Liver (tissue), 9 donors: Measurements from ENCODE around the gene PTPRD. TPM values are rescaled to one million over a fixed set of nuclear protein-coding genes. Genes with fewer than 3 reads are reported as not detected.

Source experiments
- DNase-seq: peaks from one replicate; pipeline ENCODE4 v3.0.0-alpha.2; 2017; ENCODE audit warnings: low spot score
- H3K27ac ChIP-seq, 2 donors: one replicate each; pipeline ENCODE4 v1.7.0; 2013; ENCODE audit warnings: inconsistent platforms in 2 of 2, low read length in 2 of 2, control low read depth in 1 of 2, low read depth in 1 of 2, mild to moderate bottlenecking in 1 of 2
- H3K27me3 ChIP-seq, 4 donors: one replicate each; pipeline versions ENCODE4 v1.6.1 to v1.7.0; 2013; ENCODE audit warnings: low read length in 3 of 4, inconsistent platforms in 1 of 4, mild to moderate bottlenecking in 1 of 4, moderate library complexity in 1 of 4; ENCODE audit not compliant: control insufficient read depth in 4 of 4, insufficient read depth in 4 of 4
- H3K36me3 ChIP-seq, 4 donors: one replicate each; pipeline versions ENCODE4 v1.6.1 to v1.7.0; 2013; ENCODE audit warnings: low read length in 3 of 4, mild to moderate bottlenecking in 3 of 4, low read depth in 1 of 4, moderate library complexity in 1 of 4; ENCODE audit not compliant: control insufficient read depth in 4 of 4, insufficient read depth in 3 of 4
- H3K4me1 ChIP-seq, 4 donors: one replicate each; pipeline versions ENCODE4 v1.6.1 to v1.7.0; 2013; ENCODE audit warnings: low read length in 3 of 4, mild to moderate bottlenecking in 3 of 4, moderate library complexity in 1 of 4; ENCODE audit not compliant: control insufficient read depth in 4 of 4, insufficient read depth in 4 of 4
- H3K4me3 ChIP-seq, 3 donors: one replicate each; pipeline versions ENCODE4 v1.6.1 to v1.7.0; 2013; ENCODE audit warnings: low read length in 3 of 3, control low read depth in 1 of 3, low read depth in 1 of 3, mild to moderate bottlenecking in 1 of 3
- H3K9ac ChIP-seq, 2 donors: one replicate each; pipeline ENCODE4 v1.7.0; 2013; ENCODE audit warnings: low read length in 2 of 2, mild to moderate bottlenecking in 2 of 2, moderate library complexity in 2 of 2, control low read depth in 1 of 2, low read depth in 1 of 2
- H3K9me3 ChIP-seq, 4 donors: one replicate each; pipeline versions ENCODE4 v1.6.1 to v1.7.0; 2013; ENCODE audit warnings: low read length in 3 of 4; ENCODE audit not compliant: control insufficient read depth in 4 of 4
- CTCF ChIP-seq: fragments of 150-350 bp; IDR thresholded peaks from 2 replicates; pipeline ENCODE4 v1.5.1; 2017; ENCODE audit warnings: improper control_type of control experiment, low read depth, low read length; ENCODE audit not compliant: missing input control
- EGR1 ChIP-seq, 2 donors: IDR thresholded peaks; 2 replicates each; pipeline ENCODE4 v1.6.1; 2016 to 2018; ENCODE audit warnings: antibody characterized with exemption in 2 of 2, low read depth in 2 of 2
- FOXA1 ChIP-seq: IDR thresholded peaks from 2 replicates; pipeline ENCODE4 v1.6.1; 2016; ENCODE audit warnings: antibody characterized with exemption
- FOXA2 ChIP-seq: IDR thresholded peaks from 2 replicates; pipeline ENCODE4 v1.6.1; 2016; ENCODE audit warnings: antibody characterized with exemption
- GABPA ChIP-seq, 2 donors: IDR thresholded peaks in 1 of 2; conservative IDR thresholded peaks in 1 of 2; 2 replicates each; pipeline ENCODE4 v1.6.1; 2016; ENCODE audit warnings: antibody characterized with exemption in 2 of 2, mild to moderate bottlenecking in 1 of 2, moderate library complexity in 1 of 2
- HNF4A ChIP-seq, 2 donors: conservative IDR thresholded peaks; 2 replicates each; pipeline ENCODE4 v1.6.1; 2016; ENCODE audit warnings: antibody characterized with exemption in 2 of 2, mild to moderate bottlenecking in 2 of 2
- HNF4G ChIP-seq: IDR thresholded peaks from 2 replicates; pipeline ENCODE4 v1.6.1; 2016; ENCODE audit warnings: antibody characterized with exemption
- JUND ChIP-seq, 2 donors: IDR thresholded peaks; 2 replicates each; pipeline ENCODE4 v1.6.1; 2016; ENCODE audit warnings: antibody characterized with exemption in 2 of 2
- MAX ChIP-seq: IDR thresholded peaks from 2 replicates; pipeline ENCODE4 v1.6.1; 2016; ENCODE audit warnings: antibody characterized with exemption
- NR2F2 ChIP-seq: IDR thresholded peaks from 2 replicates; pipeline ENCODE4 v1.6.1; 2016; ENCODE audit warnings: antibody characterized with exemption
- RAD21 ChIP-seq, 2 donors: IDR thresholded peaks; 2 replicates each; pipeline ENCODE4 v1.6.1; 2016; ENCODE audit warnings: antibody characterized with exemption in 2 of 2, mild to moderate bottlenecking in 2 of 2
- RXRA ChIP-seq, 2 donors: IDR thresholded peaks; 2 replicates each; pipeline ENCODE4 v1.6.1; 2017 to 2018; ENCODE audit warnings: antibody characterized with exemption in 2 of 2, mild to moderate bottlenecking in 1 of 2
- SP1 ChIP-seq: IDR thresholded peaks from 2 replicates; pipeline ENCODE4 v1.6.1; 2018; ENCODE audit warnings: antibody characterized with exemption, mild to moderate bottlenecking
- TAF1 ChIP-seq: conservative IDR thresholded peaks from 2 replicates; pipeline ENCODE4 v1.6.1; 2016; ENCODE audit warnings: antibody characterized with exemption, mild to moderate bottlenecking
- YY1 ChIP-seq: IDR thresholded peaks from 2 replicates; pipeline ENCODE4 v1.6.1; 2016; ENCODE audit warnings: antibody characterized with exemption, mild to moderate bottlenecking
- WGBS: extraction: QIAGEN DNeasy Blood & Tissue Kit; methylation state at CpG from one replicate; pipeline ENCODE4 v1.1.7; 2013; 5-methylcytosine and 5-hydroxymethylcytosine counted together
- polyA plus RNA-seq, 2 donors: library from polyadenylated mRNA; stranded (reverse) in 1 of 2; unstranded in 1 of 2; fragments of 200-250 nt in 1 of 2; fragments of >200 nt in 1 of 2; fragmentation: Nextera tagmentation in 1 of 2; extraction: Ambion mirVana in 1 of 2; gene quantifications; one replicate each; pipeline versions ENCODE4 v1.2.1 to v1.2.3, GENCODE V29; 2013 to 2015
- total RNA-seq, 2 donors: library from RNA; depleted of rRNA; stranded (reverse); fragments of >200 nt; gene quantifications; one replicate each; pipeline ENCODE4 v1.2.3, GENCODE V29; 2014
- TF ChIP-seq, protein P1 (sequence below): IDR thresholded peaks from 2 replicates; pipeline ENCODE4 v1.6.1; 2016; ENCODE audit warnings: antibody characterized with exemption, mild to moderate bottlenecking
- TF ChIP-seq, protein P2 (sequence below): IDR thresholded peaks from 2 replicates; pipeline ENCODE4 v1.6.1; 2016; ENCODE audit warnings: antibody characterized with exemption
- TF ChIP-seq, protein P3 (sequence below): IDR thresholded peaks from 2 replicates; pipeline ENCODE4 v1.6.1; 2016; ENCODE audit warnings: antibody characterized with exemption
- donor health status: healthy.
- donor health status: healthy.
- donor health status: healthy.
- donor health status: healthy.
- donor health status: healthy.

The PTPRD gene
- total and polyA plus RNA-seq, 4 donors, result 0.78 to 34.2 (median 4.7) TPM

GRCh38 chr9:10036095-10036494 lies 576.7 kb downstream of the PTPRD start:
- H3K4me1 ChIP-seq, result no peaks in the 10 kb centered on the region
- no peaks in the 10 kb centered on the region for H3K36me3 ChIP-seq
- H3K27me3 ChIP-seq, result no peaks in the 10 kb centered on the region
- no peak overlapping the region for H3K27ac ChIP-seq
- DNase-seq, result no peak
- 84% methylated on average over 2 of the region's 2 CpGs for WGBS
- H3K9me3 ChIP-seq, result no peaks in the 10 kb centered on the region
- TF ChIP-seq, protein P1, sequence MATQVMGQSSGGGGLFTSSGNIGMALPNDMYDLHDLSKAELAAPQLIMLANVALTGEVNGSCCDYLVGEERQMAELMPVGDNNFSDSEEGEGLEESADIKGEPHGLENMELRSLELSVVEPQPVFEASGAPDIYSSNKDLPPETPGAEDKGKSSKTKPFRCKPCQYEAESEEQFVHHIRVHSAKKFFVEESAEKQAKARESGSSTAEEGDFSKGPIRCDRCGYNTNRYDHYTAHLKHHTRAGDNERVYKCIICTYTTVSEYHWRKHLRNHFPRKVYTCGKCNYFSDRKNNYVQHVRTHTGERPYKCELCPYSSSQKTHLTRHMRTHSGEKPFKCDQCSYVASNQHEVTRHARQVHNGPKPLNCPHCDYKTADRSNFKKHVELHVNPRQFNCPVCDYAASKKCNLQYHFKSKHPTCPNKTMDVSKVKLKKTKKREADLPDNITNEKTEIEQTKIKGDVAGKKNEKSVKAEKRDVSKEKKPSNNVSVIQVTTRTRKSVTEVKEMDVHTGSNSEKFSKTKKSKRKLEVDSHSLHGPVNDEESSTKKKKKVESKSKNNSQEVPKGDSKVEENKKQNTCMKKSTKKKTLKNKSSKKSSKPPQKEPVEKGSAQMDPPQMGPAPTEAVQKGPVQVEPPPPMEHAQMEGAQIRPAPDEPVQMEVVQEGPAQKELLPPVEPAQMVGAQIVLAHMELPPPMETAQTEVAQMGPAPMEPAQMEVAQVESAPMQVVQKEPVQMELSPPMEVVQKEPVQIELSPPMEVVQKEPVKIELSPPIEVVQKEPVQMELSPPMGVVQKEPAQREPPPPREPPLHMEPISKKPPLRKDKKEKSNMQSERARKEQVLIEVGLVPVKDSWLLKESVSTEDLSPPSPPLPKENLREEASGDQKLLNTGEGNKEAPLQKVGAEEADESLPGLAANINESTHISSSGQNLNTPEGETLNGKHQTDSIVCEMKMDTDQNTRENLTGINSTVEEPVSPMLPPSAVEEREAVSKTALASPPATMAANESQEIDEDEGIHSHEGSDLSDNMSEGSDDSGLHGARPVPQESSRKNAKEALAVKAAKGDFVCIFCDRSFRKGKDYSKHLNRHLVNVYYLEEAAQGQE, result no peak
- TF ChIP-seq TAF1, result no peak
- TF ChIP-seq, protein P2, sequence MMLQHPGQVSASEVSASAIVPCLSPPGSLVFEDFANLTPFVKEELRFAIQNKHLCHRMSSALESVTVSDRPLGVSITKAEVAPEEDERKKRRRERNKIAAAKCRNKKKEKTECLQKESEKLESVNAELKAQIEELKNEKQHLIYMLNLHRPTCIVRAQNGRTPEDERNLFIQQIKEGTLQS, result no peak
- no peak for TF ChIP-seq JUND (IDR thresholded peaks at IDR 0.05)
- TF ChIP-seq FOXA1, result no peak
- TF ChIP-seq SP1, result no peak
- TF ChIP-seq FOXA2, result no peak
- TF ChIP-seq NR2F2, result no peak
- TF ChIP-seq EGR1 (IDR thresholded peaks at IDR 0.05; ENCODE audit: low read depth in 2 of 2), result no peak
- TF ChIP-seq GABPA (IDR thresholded peaks at IDR 0.05 in 1 of 2, conservative IDR thresholded peaks at IDR 0.05 in 1 of 2), result no peak
- no peak for TF ChIP-seq RAD21 (IDR thresholded peaks at IDR 0.05)
- TF ChIP-seq RXRA (IDR thresholded peaks at IDR 0.05), result no peak
- TF ChIP-seq, protein P3, sequence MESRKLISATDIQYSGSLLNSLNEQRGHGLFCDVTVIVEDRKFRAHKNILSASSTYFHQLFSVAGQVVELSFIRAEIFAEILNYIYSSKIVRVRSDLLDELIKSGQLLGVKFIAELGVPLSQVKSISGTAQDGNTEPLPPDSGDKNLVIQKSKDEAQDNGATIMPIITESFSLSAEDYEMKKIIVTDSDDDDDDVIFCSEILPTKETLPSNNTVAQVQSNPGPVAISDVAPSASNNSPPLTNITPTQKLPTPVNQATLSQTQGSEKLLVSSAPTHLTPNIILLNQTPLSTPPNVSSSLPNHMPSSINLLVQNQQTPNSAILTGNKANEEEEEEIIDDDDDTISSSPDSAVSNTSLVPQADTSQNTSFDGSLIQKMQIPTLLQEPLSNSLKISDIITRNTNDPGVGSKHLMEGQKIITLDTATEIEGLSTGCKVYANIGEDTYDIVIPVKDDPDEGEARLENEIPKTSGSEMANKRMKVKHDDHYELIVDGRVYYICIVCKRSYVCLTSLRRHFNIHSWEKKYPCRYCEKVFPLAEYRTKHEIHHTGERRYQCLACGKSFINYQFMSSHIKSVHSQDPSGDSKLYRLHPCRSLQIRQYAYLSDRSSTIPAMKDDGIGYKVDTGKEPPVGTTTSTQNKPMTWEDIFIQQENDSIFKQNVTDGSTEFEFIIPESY, result no peak
- no peak for TF ChIP-seq HNF4G
- no peak for TF ChIP-seq YY1
- TF ChIP-seq CTCF, result no peak
- no peak for TF ChIP-seq MAX
- no peak for TF ChIP-seq HNF4A (conservative IDR thresholded peaks at IDR 0.05)
- H3K4me3 ChIP-seq, result no peak overlapping the region
- H3K9ac ChIP-seq, result no peak overlapping the region
